ENCODE results near the gene ARID3A. TPM values are rescaled to one million over a fixed set of nuclear protein-coding genes. Genes with fewer than 3 reads are reported as not detected.
A peak's percentile ranks its signal among the peaks of the same experiment; 100 is the strongest.
"Not testable (repeated sequence)": the region's sequence is repeated elsewhere in the genome, so short reads cannot be mapped to it uniquely, and the experiment has no call there.

Gene ARID3A
- total and polyA plus RNA-seq, 8 donors: 20.6 to 35.7 (median 23.6) TPM

- no peaks in the 10 kb centered on the region for H3K9me3 ChIP-seq
- peak in 1 of 4 donors; percentile 49 for DNase-seq
- peaks cover 11 to 30% of the 10 kb centered on the region in 2 donors for H3K4me1 ChIP-seq
- H3K4me3 ChIP-seq: no peak overlapping the region
- intact Hi-C loops (cut with DNase I): no loop called here
- H3K36me3 ChIP-seq: peaks cover 0 to 31% of the 10 kb centered on the region in 2 donors
- ATAC-seq: peak; percentile 14
- no peak overlapping the region for H3K27ac ChIP-seq
- TF ChIP-seq CTCF (IDR thresholded peaks at IDR 0.05): no peak
- H3K27me3 ChIP-seq: no peaks in the 10 kb centered on the region
Measured at GRCh38 chr19:956766-957440, 31.1 kb downstream of the ARID3A start.

GRCh38 chr19:957578-957977 is 31.7 kb downstream of the ARID3A start:
- intact Hi-C loops (cut with DNase I); H3K27ac ChIP-seq: not testable (repeated sequence)
- peaks cover 8 to 24% of the 10 kb centered on the region in 2 donors for H3K4me1 ChIP-seq

GRCh38 chr19:958967-959855 is 33.4 kb downstream of the ARID3A start:
- ATAC-seq (no peak), DNase-seq (no peak)
- no peak for TF ChIP-seq CTCF (IDR thresholded peaks at IDR 0.05)
- H3K4me1 ChIP-seq: peaks cover 0 to 10% of the 10 kb centered on the region in 2 donors
- intact Hi-C loops (cut with DNase I): no loop called here
- peaks cover 0 to 38% of the 10 kb centered on the region in 2 donors for H3K36me3 ChIP-seq
- no peak overlapping the region for H3K4me3 ChIP-seq
- H3K27me3 ChIP-seq: no peaks in the 10 kb centered on the region
- no peaks in the 10 kb centered on the region for H3K9me3 ChIP-seq
- no peak overlapping the region for H3K27ac ChIP-seq

More at GRCh38 chr19:957578-957977, 31.7 kb downstream of the ARID3A start:
- not testable (repeated sequence) for H3K27me3 ChIP-seq, DNase-seq, H3K9me3 ChIP-seq, H3K4me3 ChIP-seq, ATAC-seq
- H3K36me3 ChIP-seq: peaks cover 0 to 31% of the 10 kb centered on the region in 2 donors

- no peak for TF ChIP-seq CTCF (IDR thresholded peaks at IDR 0.05)
- DNase-seq (peak in 1 of 4 donors; percentile 48), ATAC-seq (no peak)
- intact Hi-C loops (cut with DNase I): no loop called here
- Histone ChIP-seq H3K36me3 (peaks cover 0 to 46% of the 10 kb centered on the region in 2 donors), H3K9me3 (no peaks in the 10 kb centered on the region), H3K27me3 (no peaks in the 10 kb centered on the region), H3K4me1 (peaks cover 0 to 10% of the 10 kb centered on the region in 2 donors), H3K27ac (no peak overlapping the region), H3K4me3 (no peak overlapping the region)
Measured at GRCh38 chr19:960020-960419, 34.2 kb downstream of the ARID3A start.

- no peak for ATAC-seq
- H3K9me3 ChIP-seq: no peaks in the 10 kb centered on the region
- no peaks in the 10 kb centered on the region for H3K27me3 ChIP-seq
- TF ChIP-seq CTCF (IDR thresholded peaks at IDR 0.05): no peak
- intact Hi-C loops (cut with DNase I): no loop called here
- peaks cover 0 to 51% of the 10 kb centered on the region in 2 donors for H3K36me3 ChIP-seq
- no peak overlapping the region for H3K27ac ChIP-seq
- no peak overlapping the region for H3K4me3 ChIP-seq
- H3K4me1 ChIP-seq: peaks cover 0 to 10% of the 10 kb centered on the region in 2 donors
- no peak for DNase-seq
Measured at GRCh38 chr19:960601-960938, 34.7 kb downstream of the ARID3A start.

All from left lung (tissue), 10 donors.